Stomach (tissue), 4 donors: ENCODE data around the gene PDIA4.

Experiments used
- CTCF ChIP-seq, 7 experiments: fragments of 450-650 bp in 4 of 7; fragments of 200-600 bp in 3 of 7; sonication (generic) in 3 of 7; IDR thresholded peaks; one replicate each; pipeline ENCODE4 v1.5.1; 2016 to 2019; ENCODE audit warnings: antibody characterized with exemption in 7 of 7, control low read depth in 2 of 7, mild to moderate bottlenecking in 1 of 7
- EP300 ChIP-seq: sonication (generic); formaldehyde crosslinking; IDR thresholded peaks from one replicate; pipeline ENCODE4 v1.6.1; 2017; ENCODE audit warnings: antibody characterized with exemption
- POLR2A ChIP-seq, 4 donors: fragments of 450-650 bp; IDR thresholded peaks; one replicate each; pipeline ENCODE4 v1.6.1; 2016; ENCODE audit warnings: antibody characterized with exemption in 4 of 4, control low read depth in 2 of 4, mild to moderate bottlenecking in 1 of 4, moderate library complexity in 1 of 4
- POLR2AphosphoS5 ChIP-seq, 3 donors: sonication (generic); formaldehyde crosslinking; IDR thresholded peaks; one replicate each; pipeline ENCODE4 v1.6.1; 2016; ENCODE audit warnings: antibody characterized with exemption in 3 of 3

DNA sequence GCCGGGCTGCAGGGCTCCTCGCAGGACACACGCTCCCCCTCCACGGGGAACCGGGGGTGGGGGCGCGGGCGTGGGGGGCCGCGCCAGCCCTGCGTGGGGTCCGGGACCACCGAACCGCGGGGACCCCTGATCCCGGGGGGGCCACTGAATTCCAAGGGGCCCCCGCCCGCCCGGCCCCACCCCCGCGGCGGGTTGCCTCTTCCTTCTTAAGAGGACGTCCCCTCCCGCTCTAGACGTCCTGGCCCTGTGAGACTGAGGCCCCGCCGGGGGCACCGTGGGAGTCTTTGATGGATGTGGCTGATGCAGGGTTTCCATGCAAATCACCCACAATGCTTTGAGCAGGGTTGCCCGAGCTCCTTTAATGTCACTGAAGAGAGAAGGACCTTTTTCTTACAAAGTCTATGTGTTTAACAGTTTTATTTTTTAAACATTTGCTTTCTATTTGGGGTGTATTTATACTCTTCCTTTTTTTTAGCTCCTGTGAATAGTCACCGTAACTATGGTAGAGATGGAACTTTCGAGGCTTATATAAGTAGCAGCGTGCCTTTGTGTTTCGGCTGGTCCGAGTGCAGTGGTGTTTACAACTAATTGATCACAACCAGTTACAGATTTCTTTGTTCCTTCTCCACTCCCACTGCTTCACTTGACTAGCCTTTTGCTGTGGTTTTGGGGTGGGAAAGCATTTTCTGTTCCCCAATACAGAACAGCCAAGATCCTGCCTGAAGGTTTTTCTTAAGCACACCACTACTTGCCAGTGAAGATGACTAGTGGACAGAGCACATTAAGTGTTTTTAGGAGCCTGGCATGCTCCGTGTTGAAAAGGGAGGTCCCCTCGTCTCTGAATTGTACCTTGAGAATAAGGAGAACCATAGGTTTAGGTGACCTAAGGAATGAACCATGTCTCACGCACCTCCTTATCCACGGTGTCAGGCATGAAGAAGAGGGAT lies 44.8 kb downstream of the PDIA4 start:
- TF ChIP-seq EP300 (no peak), CTCF (IDR thresholded peaks at IDR 0.05) (no peak), POLR2A (IDR thresholded peaks at IDR 0.05) (no peak), POLR2AphosphoS5 (IDR thresholded peaks at IDR 0.05) (no peak)
